ENCODE results near the gene ALLC.

DNA sequence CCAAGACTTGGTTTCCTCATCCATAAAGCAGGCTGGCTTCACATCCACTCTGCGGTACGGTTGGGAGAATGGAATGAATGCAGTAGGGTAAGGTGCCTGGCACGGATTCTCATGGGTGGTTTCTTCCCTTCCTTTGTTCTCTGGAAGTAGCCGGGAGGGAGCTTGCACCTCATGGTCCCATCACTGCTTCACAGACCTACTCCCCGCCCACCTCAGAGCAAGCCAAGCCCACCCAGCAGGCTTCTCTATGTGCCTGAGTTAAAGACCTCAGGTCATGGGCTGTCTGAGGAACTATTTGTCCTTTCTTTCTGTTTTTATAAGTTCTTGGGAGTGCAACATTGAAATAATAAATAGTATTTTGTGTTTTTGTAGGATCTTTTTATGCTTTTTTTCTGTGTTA is 48.9 kb downstream of the ALLC start:
- TF ChIP-seq, protein P1, sequence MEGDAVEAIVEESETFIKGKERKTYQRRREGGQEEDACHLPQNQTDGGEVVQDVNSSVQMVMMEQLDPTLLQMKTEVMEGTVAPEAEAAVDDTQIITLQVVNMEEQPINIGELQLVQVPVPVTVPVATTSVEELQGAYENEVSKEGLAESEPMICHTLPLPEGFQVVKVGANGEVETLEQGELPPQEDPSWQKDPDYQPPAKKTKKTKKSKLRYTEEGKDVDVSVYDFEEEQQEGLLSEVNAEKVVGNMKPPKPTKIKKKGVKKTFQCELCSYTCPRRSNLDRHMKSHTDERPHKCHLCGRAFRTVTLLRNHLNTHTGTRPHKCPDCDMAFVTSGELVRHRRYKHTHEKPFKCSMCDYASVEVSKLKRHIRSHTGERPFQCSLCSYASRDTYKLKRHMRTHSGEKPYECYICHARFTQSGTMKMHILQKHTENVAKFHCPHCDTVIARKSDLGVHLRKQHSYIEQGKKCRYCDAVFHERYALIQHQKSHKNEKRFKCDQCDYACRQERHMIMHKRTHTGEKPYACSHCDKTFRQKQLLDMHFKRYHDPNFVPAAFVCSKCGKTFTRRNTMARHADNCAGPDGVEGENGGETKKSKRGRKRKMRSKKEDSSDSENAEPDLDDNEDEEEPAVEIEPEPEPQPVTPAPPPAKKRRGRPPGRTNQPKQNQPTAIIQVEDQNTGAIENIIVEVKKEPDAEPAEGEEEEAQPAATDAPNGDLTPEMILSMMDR (IDR thresholded peaks at IDR 0.05; ENCODE audit: borderline replicate concordance, extremely low read depth, low read length, poor library complexity, severe bottlenecking): no peak
- no peak for TF ChIP-seq EZH2 (IDR thresholded peaks at IDR 0.05; ENCODE audit: borderline replicate concordance, low read depth, low read length, severe bottlenecking)
